Right hindlimb (tissue), 1 donor: ENCODE results near the gene RBM47.
"Not testable (repeated sequence)": the region's sequence is repeated elsewhere in the genome, so short reads cannot be mapped to it uniquely, and the experiment has no call there.

ENCODE experiments used
- DNase-seq: peaks from one replicate; pipeline ENCODE4 v3.0.0-alpha.2; 2018

Gene RBM47

GRCh38 chr4:40524366-40525041 is 105.2 kb downstream of the RBM47 start:
- no peak for DNase-seq

GRCh38 chr4:40523581-40523980 is 106.1 kb downstream of the RBM47 start:
- no peak for DNase-seq

GRCh38 chr4:40521957-40522356 is 107.7 kb downstream of the RBM47 start:
- DNase-seq, result no peak

- no peak for DNase-seq
Measured at GRCh38 chr4:40520533-40520932, 109.1 kb downstream of the RBM47 start.

GRCh38 chr4:40517081-40517480 is 112.6 kb downstream of the RBM47 start:
- not testable (repeated sequence) for DNase-seq

GRCh38 chr4:40516651-40517050 is 113.0 kb downstream of the RBM47 start:
- no peak for DNase-seq

GRCh38 chr4:40515398-40516293 is 114.0 kb downstream of the RBM47 start:
- no peak for DNase-seq

- DNase-seq, result no peak
Measured at GRCh38 chr4:40515037-40515397, 114.6 kb downstream of the RBM47 start.

GRCh38 chr4:40514497-40514951 is 115.1 kb downstream of the RBM47 start:
- no peak for DNase-seq

- DNase-seq, result no peak
Measured at GRCh38 chr4:40511036-40511614, 118.5 kb downstream of the RBM47 start.

GRCh38 chr4:40507977-40508376 is 121.7 kb downstream of the RBM47 start:
- DNase-seq, result no peak

GRCh38 chr4:40506492-40506891 is 123.2 kb downstream of the RBM47 start:
- DNase-seq, result no peak

GRCh38 chr4:40506066-40506465 is 123.6 kb downstream of the RBM47 start:
- DNase-seq, result no peak

- no peak for DNase-seq
Measured at GRCh38 chr4:40502934-40503333, 126.7 kb downstream of the RBM47 start.

GRCh38 chr4:40502220-40502619 is 127.4 kb downstream of the RBM47 start:
- no peak for DNase-seq

- DNase-seq, result no peak
Measured at GRCh38 chr4:40500781-40501180, 128.9 kb downstream of the RBM47 start.

- no peak for DNase-seq
Measured at GRCh38 chr4:40493160-40493559, 136.5 kb downstream of the RBM47 start.

- no peak for DNase-seq
Measured at GRCh38 chr4:40492691-40493090, 137.0 kb downstream of the RBM47 start.

GRCh38 chr4:40490481-40490880 is 139.2 kb downstream of the RBM47 start:
- DNase-seq, result no peak

- DNase-seq, result no peak
Measured at GRCh38 chr4:40489961-40490360, 139.7 kb downstream of the RBM47 start.

- no peak for DNase-seq
Measured at GRCh38 chr4:40486534-40486933, 143.1 kb downstream of the RBM47 start.

GRCh38 chr4:40484346-40485090 is 145.1 kb downstream of the RBM47 start:
- no peak for DNase-seq
